GM12878 (cell line): ENCODE results near the gene RFXAP. TPM values are rescaled to one million over a fixed set of nuclear protein-coding genes. Genes with fewer than 3 reads are reported as not detected.

Experiments
- ASH2L ChIP-seq: fragments of 300-600, 200-600 bp; sonication (generic); IDR thresholded peaks from 2 replicates; pipeline ENCODE4 v1.6.1; 2017; ENCODE audit warnings: low read depth, mild to moderate bottlenecking, borderline replicate concordance
- BACH1 ChIP-seq: fragments of 450-650 bp; IDR thresholded peaks from 2 replicates; pipeline ENCODE4 v1.6.1; 2017; ENCODE audit warnings: mild to moderate bottlenecking, borderline replicate concordance
- CTCF ChIP-seq, 3 experiments: IDR thresholded peaks in 2 of 3; conservative IDR thresholded peaks in 1 of 3; 2 replicates each; pipeline ENCODE4 v1.5.1; 2011; ENCODE audit warnings: low read depth in 3 of 3, low read length in 3 of 3, mild to moderate bottlenecking in 3 of 3, control low read depth in 2 of 3, moderate library complexity in 2 of 3, inconsistent platforms in 1 of 3, mixed read lengths in 1 of 3; ENCODE audit not compliant: control insufficient read depth in 2 of 3, insufficient read depth in 1 of 3; ENCODE audit errors: extremely low read depth in 1 of 3
- ESRRA ChIP-seq: IDR thresholded peaks from 2 replicates; pipeline ENCODE4 v1.6.1; 2012; ENCODE audit warnings: mild to moderate bottlenecking, low read length, improper control_type of control experiment
- EZH2 ChIP-seq: IDR thresholded peaks from 2 replicates; pipeline ENCODE4 v1.6.1; 2012; ENCODE audit warnings: low read depth, mild to moderate bottlenecking, control low read depth, inconsistent platforms, low read length, borderline replicate concordance; ENCODE audit not compliant: control insufficient read depth
- GABPA ChIP-seq: IDR thresholded peaks from 2 replicates; pipeline ENCODE4 v1.6.1; 2014; ENCODE audit warnings: antibody characterized with exemption, low read depth, mild to moderate bottlenecking, inconsistent platforms
- GATAD2B ChIP-seq: fragments of 450-650 bp; conservative IDR thresholded peaks from 2 replicates; pipeline ENCODE4 v1.6.1; 2017; ENCODE audit warnings: low read depth, mild to moderate bottlenecking, moderate library complexity
- HCFC1 ChIP-seq: fragments of 150-350 bp; IDR thresholded peaks from 2 replicates; pipeline ENCODE4 v1.6.1; 2014; ENCODE audit warnings: low read length
- HDGF ChIP-seq: fragments of 450-650 bp; IDR thresholded peaks from 2 replicates; pipeline ENCODE4 v1.6.1; 2016; ENCODE audit warnings: antibody characterized with exemption
- IKZF2 ChIP-seq, 2 experiments: fragments of 450-650 bp; IDR thresholded peaks; 2 replicates each; pipeline ENCODE4 v1.6.1; 2017; ENCODE audit warnings: mild to moderate bottlenecking in 2 of 2, moderate library complexity in 2 of 2
- IRF3 ChIP-seq: fragments of 450-650 bp; IDR thresholded peaks from 2 replicates; pipeline ENCODE4 v1.6.1; 2014; ENCODE audit warnings: mild to moderate bottlenecking
- JUND ChIP-seq: IDR thresholded peaks from 2 replicates; pipeline ENCODE4 v1.6.1; 2012; ENCODE audit warnings: low read depth, mild to moderate bottlenecking, low read length, improper control_type of control experiment, moderate library complexity
- MEF2B ChIP-seq: fragments of 450-650 bp; IDR thresholded peaks from 2 replicates; pipeline ENCODE4 v1.6.1; 2018; ENCODE audit warnings: mild to moderate bottlenecking, moderate library complexity; ENCODE audit not compliant: partially characterized antibody, poor library complexity, severe bottlenecking
- MYB ChIP-seq: fragments of 150-350 bp; IDR thresholded peaks from 2 replicates; pipeline ENCODE4 v1.6.1; 2014; ENCODE audit warnings: mild to moderate bottlenecking, low read depth, low read length, borderline replicate concordance
- NR2C1 ChIP-seq: fragments of 450-650 bp; IDR thresholded peaks from 2 replicates; pipeline ENCODE4 v1.6.1; 2017; ENCODE audit warnings: antibody characterized with exemption, mild to moderate bottlenecking, moderate library complexity
- POU2F2 ChIP-seq: IDR thresholded peaks from 3 replicates; pipeline ENCODE4 v1.6.1; 2011; ENCODE audit warnings: low read depth, mild to moderate bottlenecking, low read length, borderline replicate concordance
- RB1 ChIP-seq: fragments of 450-650 bp; formaldehyde crosslinking; IDR thresholded peaks from 2 replicates; pipeline ENCODE4 v1.6.1; 2017; ENCODE audit warnings: mild to moderate bottlenecking, borderline replicate concordance
- RELA ChIP-seq: fragments of 450-650 bp; IDR thresholded peaks from 2 replicates; pipeline ENCODE4 v1.8.0; 2014; ENCODE audit warnings: borderline replicate concordance; ENCODE audit not compliant: partially characterized antibody
- SUPT20H ChIP-seq: IDR thresholded peaks from 2 replicates; pipeline ENCODE4 v1.6.1; 2011; ENCODE audit warnings: low read depth, mild to moderate bottlenecking, low read length, moderate library complexity, borderline replicate concordance; ENCODE audit not compliant: control insufficient read depth
- SUZ12 ChIP-seq: fragments of 200-600 bp; sonication (generic); IDR thresholded peaks from one replicate; pipeline ENCODE4 v1.6.1; 2018; ENCODE audit warnings: antibody characterized with exemption, mild to moderate bottlenecking; ENCODE audit not compliant: unreplicated experiment
- TARDBP ChIP-seq: IDR thresholded peaks from 2 replicates; pipeline ENCODE4 v1.6.1; 2016; ENCODE audit warnings: borderline replicate concordance
- TCF3 ChIP-seq: IDR thresholded peaks from 2 replicates; pipeline ENCODE4 v1.6.1; 2012; ENCODE audit warnings: low read depth, mild to moderate bottlenecking, low read length, borderline replicate concordance; ENCODE audit not compliant: insufficient read depth
- TCF7 ChIP-seq: IDR thresholded peaks from 2 replicates; pipeline ENCODE4 v1.6.1; 2014; ENCODE audit warnings: antibody characterized with exemption, borderline replicate concordance
- USF1 ChIP-seq: IDR thresholded peaks from 2 replicates; pipeline ENCODE4 v1.6.1; 2011; ENCODE audit warnings: borderline replicate concordance, low read depth, mild to moderate bottlenecking, moderate library complexity, mixed read lengths, low read length; ENCODE audit not compliant: insufficient read depth; ENCODE audit errors: extremely low read length
- ZNF24 ChIP-seq: fragments of 450-650 bp; IDR thresholded peaks from 2 replicates; pipeline ENCODE4 v1.6.1; 2017; ENCODE audit warnings: antibody characterized with exemption, mild to moderate bottlenecking
- polyA plus RNA-seq, 11 experiments: library from polyadenylated mRNA; depleted of rRNA in 4 of 11; unstranded in 6 of 11; stranded (reverse) in 5 of 11; fragments of >200 nt; fragmentation: Nextera tagmentation in 4 of 11; fragmentation: Illumina TruSeq in 1 of 11; extraction: Ambion mirVana in 4 of 11; extraction: Trizol in 1 of 11; gene quantifications; 1 replicate in 1 of 11; 2 replicates in 10 of 11; pipeline versions ENCODE4 v1.2.1 to v1.2.3, GENCODE V29; 2011 to 2016; ENCODE audit warnings: inconsistent platforms in 2 of 11, missing spikeins in 2 of 11, low read depth in 1 of 11
- total RNA-seq, 4 experiments: library from RNA; depleted of rRNA in 3 of 4; stranded (reverse); fragments of >200 nt in 3 of 4; fragmentation: Illumina TruSeq in 1 of 4; extraction: Trizol in 1 of 4; gene quantifications; 2 replicates each; pipeline versions ENCODE4 v1.2.1 to v1.2.3, GENCODE V29; 2013 to 2021

The RFXAP gene
- total and polyA plus RNA-seq, 10 of the 15 experiments (the other 5 are each of a cell fraction or from before 2014, with no cell fraction given): 3.4 to 13.3 (median 7.7) TPM

- TF ChIP-seq RELA (peak; percentile 11), NR2C1 (no peak), ASH2L (0 out of 2 replicates have a peak, but pooled peaks have one; percentile 53), MYB (no peak), RB1 (peak; percentile 82; the same call in 1 of the 2 replicates), HDGF (no peak), MEF2B (no peak), GATAD2B (peak; percentile 65), HCFC1 (peak; percentile 21; the same call in 1 of the 2 replicates), POU2F2 (peak; percentile 69; the same call in 2 of the 3 replicates), IKZF2 (IDR thresholded peaks at IDR 0.05) (no peak), USF1 (no peak), TCF3 (no peak), IRF3 (no peak), GABPA (no peak), SUPT20H (no peak), SUZ12 (no peak), CTCF (IDR thresholded peaks at IDR 0.05 in 2 of 3, conservative IDR thresholded peaks at IDR 0.05 in 1 of 3; ENCODE audit: control insufficient read depth in 2 of 3, extremely low read depth in 1 of 3, insufficient read depth in 1 of 3, low read depth in 3 of 3, low read length in 3 of 3) (0 out of 6 replicates have a peak, but pooled peaks of 2 of the 3 experiments have one; percentile 2 to 20), TCF7 (no peak), EZH2 (no peak), TARDBP (no peak), ZNF24 (no peak), BACH1 (0 out of 2 replicates have a peak, but pooled peaks have one; percentile 35), ESRRA (no peak), JUND (no peak)
These were observed at the start of gene RFXAP (continued) for GRCh38 chr13:36818804-36819738.
